ENCODE results near the gene CSRNP2. TPM values are rescaled to one million over a fixed set of nuclear protein-coding genes. Genes with fewer than 3 reads are reported as not detected.
A peak's percentile ranks its signal among the peaks of the same experiment; 100 is the strongest.

CSRNP2 gene
- total and polyA plus RNA-seq, 12 donors, result 7.7 to 25.3 (median 15.8) TPM

- no peak for DNase-seq
- H3K4me3 ChIP-seq, result no peak overlapping the region
- no peaks in the 10 kb centered on the region for H3K27me3 ChIP-seq
- peaks cover 0 to 71% (median 39%) of the 10 kb centered on the region in 9 donors for H3K36me3 ChIP-seq
- WGBS, 2 donors, result 78 to 83% methylated on average over 4 of the region's 4 CpGs
- TF ChIP-seq CTCF (IDR thresholded peaks at IDR 0.05), result no peak
- ATAC-seq, result no peak
- H3K4me1 ChIP-seq, result peaks cover 0 to 28% (median 21%) of the 10 kb centered on the region in 9 donors
- H3K27ac ChIP-seq, result no peak overlapping the region
- no peaks in the 10 kb centered on the region for H3K9me3 ChIP-seq
- intact Hi-C loops (cut with DNase I), result no loop called here
These were observed 31.6 kb downstream of the CSRNP2 start for GRCh38 chr12:51051787-51052186.

GRCh38 chr12:51049525-51049924 is 33.9 kb downstream of the CSRNP2 start:
- DNase-seq (no peak), ATAC-seq (no peak)
- H3K36me3 ChIP-seq, result peaks cover 0 to 49% (median 21%) of the 10 kb centered on the region in 9 donors
- peak overlapping the region in 1 of 10 donors; percentile 98 for H3K27ac ChIP-seq
- intact Hi-C loops (cut with DNase I), result loop anchor here in 8 of 10 donors (2.0 to 10.0 kb wide), 6 partner anchors 33 to 295 kb away; partner anchors contain the start of genes CSRNP2 (in 3 of the 8), CELA1 (in 2 of the 8) and POU6F1 (in 1 of the 8)
- peaks cover 0 to 31% (median 21%) of the 10 kb centered on the region in 9 donors for H3K4me1 ChIP-seq
- TF ChIP-seq CTCF (IDR thresholded peaks at IDR 0.05), result no peak
- 47 to 62% methylated on average over 3 of the region's 3 CpGs for WGBS, 2 donors
- H3K4me3 ChIP-seq, result peak overlapping the region in 7 of 10 donors; percentile 73 to 90 (median 89)
- no peaks in the 10 kb centered on the region for H3K27me3 ChIP-seq
- H3K9me3 ChIP-seq, result no peaks in the 10 kb centered on the region

- ATAC-seq, result no peak
These were observed 34.6 kb downstream of the CSRNP2 start for GRCh38 chr12:51048661-51049251.

More at GRCh38 chr12:51048661-51049251, 34.6 kb downstream of the CSRNP2 start:
- Histone ChIP-seq H3K4me3 (peak overlapping the region; percentile 65 to 90 (median 84)), H3K27ac (peak overlapping the region; percentile 63 to 98 (median 94)), H3K36me3 (peaks cover 0 to 41% (median 14%) of the 10 kb centered on the region in 9 donors), H3K9me3 (no peaks in the 10 kb centered on the region), H3K4me1 (peaks cover 0 to 31% (median 21%) of the 10 kb centered on the region in 9 donors), H3K27me3 (no peaks in the 10 kb centered on the region)
- TF ChIP-seq CTCF (IDR thresholded peaks at IDR 0.05), result no peak
- DNase-seq, result no peak
- 27 to 28% methylated on average over 14 of the region's 14 CpGs for WGBS, 2 donors
- intact Hi-C loops (cut with DNase I), result loop anchor here in 8 of 10 donors (2.0 to 10.0 kb wide), 6 partner anchors 34 to 296 kb away; partner anchors contain the start of genes CSRNP2 (in 3 of the 8), CELA1 (in 2 of the 8) and POU6F1 (in 1 of the 8)

Measured in heart right ventricle (tissue), 16 donors.